K562 (cell line): ENCODE results near the gene MRAS. TPM values are rescaled to one million over a fixed set of nuclear protein-coding genes. Genes with fewer than 3 reads are reported as not detected.

Experiments used
- ATAC-seq: fragments of 200-7000 bp; cut with Tn5 transposase; 3 replicates; pipeline ENCODE4 v1.9.1; 2020; ENCODE audit warnings: moderate library complexity
- BruUV-seq: library from RNA; stranded (reverse); fragments of 400-500 nt; replicated peaks from 2 replicates; lab custom pipeline; 2021; lab: Mats Ljungman, UMichigan
- CTCF ChIA-PET: fragments of 300-600 bp; formaldehyde crosslinking; extraction: SDS; loops from one replicate; lab custom pipeline; 2021; ENCODE audit warnings: low intra/inter-chr PET ratio; lab: Yijun Ruan, JAX
- POLR2A ChIA-PET: fragments of 300-600, 350-650 bp; sonication (Branson Sonifier 250); formaldehyde crosslinking; extraction: SDS; loops from one replicate; lab custom pipeline; 2021; ENCODE audit warnings: antibody characterized with exemption, inconsistent platforms; lab: Yijun Ruan, JAX
- DNase-seq, 4 experiments: peaks; one replicate each; pipeline versions ENCODE4 v3.0.0 to v3.0.0-alpha.2; 2011 to 2018; ENCODE audit warnings: low spot score in 3 of 4, mixed read lengths in 3 of 4; ENCODE audit errors: extremely low read depth in 1 of 4
- FAIRE-seq: peaks from 2 replicates; lab custom pipeline; 2011; peaks lifted over from hg19 to GRCh38; lab: Jason Lieb, UNC
- H2AFZ ChIP-seq: 2 replicates; pipeline ENCODE4 v1.6.0; 2011; ENCODE audit warnings: low read depth, low read length, control low read depth, inconsistent platforms
- H3K27ac ChIP-seq: fragments of 200-600 bp; 3 replicates; pipeline ENCODE4 v1.8.0; 2011; ENCODE audit warnings: low read depth, mild to moderate bottlenecking, control low read depth, inconsistent platforms, low read length, moderate library complexity, mixed read lengths; ENCODE audit errors: extremely low read depth
- H3K27me3 ChIP-seq, 2 experiments: fragments of 300-600 bp in 1 of 2; 2 replicates in 1 of 2; 3 replicates in 1 of 2; pipeline versions ENCODE4 v1.6.0 to v1.8.0; 2011; ENCODE audit warnings: inconsistent platforms in 2 of 2, low read length in 2 of 2, mild to moderate bottlenecking in 1 of 2, mixed read lengths in 1 of 2, moderate library complexity in 1 of 2; ENCODE audit not compliant: control insufficient read depth in 2 of 2, insufficient read depth in 2 of 2
- H3K36me3 ChIP-seq: fragments of 300-600 bp; 3 replicates; pipeline ENCODE4 v1.8.0; 2011; ENCODE audit warnings: mild to moderate bottlenecking, low read length, inconsistent platforms; ENCODE audit not compliant: control insufficient read depth, insufficient read depth
- H3K4me1 ChIP-seq, 2 experiments: fragments of 200-600 bp in 1 of 2; replicated peaks in 1 of 2; 2 replicates in 1 of 2; 3 replicates in 1 of 2; pipeline versions ENCODE4 v1.5.1 to v1.8.0; 2011; ENCODE audit warnings: inconsistent platforms in 2 of 2, low read length in 2 of 2, mild to moderate bottlenecking in 1 of 2, mixed read lengths in 1 of 2, moderate library complexity in 1 of 2; ENCODE audit not compliant: control insufficient read depth in 2 of 2, insufficient read depth in 2 of 2
- H3K4me2 ChIP-seq: 2 replicates; pipeline ENCODE4 v1.6.1; 2011; ENCODE audit warnings: low read length, control low read depth, inconsistent platforms, mixed read lengths; ENCODE audit not compliant: insufficient read depth
- H3K4me3 ChIP-seq: fragments of 200-600 bp; sonication (generic), shearing (Covaris generic); 2 replicates; pipeline ENCODE4 v1.5.1; 2016; ENCODE audit warnings: control low read depth, inconsistent platforms
- H3K79me2 ChIP-seq: fragments of 200-600 bp; 3 replicates; pipeline ENCODE4 v1.8.0; 2011; ENCODE audit warnings: low read length, inconsistent platforms; ENCODE audit not compliant: control insufficient read depth, insufficient read depth
- H3K9ac ChIP-seq, 2 experiments: 2 replicates each; pipeline versions ENCODE4 v1.6.0 to v1.6.1; 2011; ENCODE audit warnings: low read depth in 2 of 2, low read length in 2 of 2, control low read depth in 1 of 2, inconsistent platforms in 1 of 2, mild to moderate bottlenecking in 1 of 2, mixed read lengths in 1 of 2; ENCODE audit not compliant: insufficient read depth in 1 of 2
- H3K9me1 ChIP-seq: one replicate; pipeline ENCODE4 v1.6.0; 2011; ENCODE audit warnings: inconsistent platforms, mild to moderate bottlenecking, low read length, moderate library complexity; ENCODE audit not compliant: control insufficient read depth, insufficient read depth
- H3K9me3 ChIP-seq: replicated peaks from 2 replicates; pipeline ENCODE4 v1.5.1; 2011; ENCODE audit warnings: low read depth, low read length, inconsistent platforms; ENCODE audit not compliant: control insufficient read depth, insufficient read depth
- H4K20me1 ChIP-seq: replicated peaks from 2 replicates; pipeline ENCODE4 v1.6.1; 2011; ENCODE audit warnings: low read length, inconsistent platforms, mixed read lengths; ENCODE audit not compliant: control insufficient read depth, insufficient read depth
- HMGN3 ChIP-seq: IDR thresholded peaks from 2 replicates; pipeline ENCODE4 v1.6.1; 2011; ENCODE audit warnings: borderline replicate concordance, low read depth, mild to moderate bottlenecking, mixed read lengths, low read length; ENCODE audit not compliant: insufficient read length; ENCODE audit errors: extremely low read depth
- YBX1 ChIP-seq: fragments of 450-650 bp; IDR thresholded peaks from 2 replicates; pipeline ENCODE4 v1.7.1; 2016; ENCODE audit warnings: mild to moderate bottlenecking
- ZFP36 ChIP-seq: fragments of 150-350 bp; IDR thresholded peaks from 2 replicates; pipeline ENCODE4 v1.6.1; 2018; ENCODE audit warnings: low read length, low read depth; ENCODE audit not compliant: partially characterized antibody
- ZNF384 ChIP-seq: IDR thresholded peaks from 2 replicates; pipeline ENCODE4 v1.6.1; 2012; ENCODE audit warnings: low read depth, low read length, improper control_type of control experiment
- ZNF77 ChIP-seq: fragments of 250-450 bp; sonication (Bioruptor Pico); IDR thresholded peaks from 2 replicates; pipeline ENCODE4 v1.5.0; 2020
- in situ Hi-C: fragments of 300-500 bp; cut with MboI; formaldehyde crosslinking; loops from 4 replicates; pipeline ENCODE4 v1.15.0; 2018; ENCODE audit warnings: inconsistent platforms, mixed read lengths
- intact Hi-C: fragments of 100-400 bp; cut with micrococcal nuclease; formaldehyde crosslinking; loops from 2 replicates; pipeline ENCODE4 v1.14.2; 2022
- polyA plus RNA-seq, 8 experiments: library from polyadenylated mRNA; depleted of rRNA in 4 of 8; stranded (reverse) in 5 of 8; unstranded in 3 of 8; fragments of >200 nt; fragmentation: Nextera tagmentation in 2 of 8; fragmentation: Illumina TruSeq in 1 of 8; extraction: Ambion mirVana in 2 of 8; extraction: Trizol in 1 of 8; gene quantifications; 2 replicates each; pipeline versions ENCODE4 v1.2.1 to v1.2.3, GENCODE V29; 2011 to 2014; ENCODE audit warnings: inconsistent platforms in 1 of 8, missing spikeins in 1 of 8
- total RNA-seq, 7 experiments: library from RNA; depleted of rRNA in 6 of 7; stranded (reverse); fragments of >200 nt in 6 of 7; fragmentation: Illumina TruSeq in 2 of 7; extraction: Trizol in 2 of 7; gene quantifications; 2 replicates each; pipeline versions ENCODE4 v1.2.1 to v1.2.3, GENCODE V29; 2011 to 2021; ENCODE audit warnings: low replicate concordance in 1 of 7

Gene MRAS
- total and polyA plus RNA-seq, 9 of the 15 experiments (the other 6 are each of a cell fraction or from before 2014, with no cell fraction given), result 1.5 to 10.0 (median 5.0) TPM

- TF ChIP-seq YBX1, result no peak
Measured at GRCh38 chr3:138307899-138308298, 40.5 kb upstream of the MRAS start (continued).

- BruUV-seq, result no TSS peak
- no peak overlapping the region for H3K4me3 ChIP-seq
- no peak overlapping the region for H3K9ac ChIP-seq
- TF ChIP-seq ZFP36, result no peak
- no peak for TF ChIP-seq HMGN3
- peak; percentile 46; the same call in 1 of the 2 replicates for TF ChIP-seq ZNF384
- no peak for TF ChIP-seq ZNF77 (CRISPR knock-in tag)
- no peaks in the 10 kb centered on the region for H3K9me1 ChIP-seq
- no peaks in the 10 kb centered on the region for H4K20me1 ChIP-seq
- H3K9me3 ChIP-seq, result no peaks in the 10 kb centered on the region
- no peak overlapping the region for H2AFZ ChIP-seq
- H3K4me1 ChIP-seq, result peaks cover 0 to 4% of the 10 kb centered on the region in 2 experiments; a peak in 2 of 5 replicates
- DNase-seq, result no peak
- no peak overlapping the region for H3K4me2 ChIP-seq
- ATAC-seq, result no peak
- peaks cover 0 to 4% of the 10 kb centered on the region in 2 experiments; a peak in 1 of 5 replicates for H3K27me3 ChIP-seq
- ChIA-PET CTCF (no interaction called here), POLR2A (interaction anchor here (0.6 kb wide), 1 partner anchor 14 kb away, joined by 3 read pairs; no protein-coding TSS in a partner anchor)
- FAIRE-seq, result no peak
- in situ Hi-C loops, result no loop called here
- H3K79me2 ChIP-seq, result no peaks in the 10 kb centered on the region
- H3K36me3 ChIP-seq, result no peaks in the 10 kb centered on the region
- no peak overlapping the region for H3K27ac ChIP-seq
- intact Hi-C loops, result no loop called here
Measured at GRCh38 chr3:138308783-138309182, 39.6 kb upstream of the MRAS start.
